HG02852 (cell line): Measurements from ENCODE around the gene NUP214.

Experiments
- ATAC-seq: cut with Tn5 transposase; IDR thresholded peaks from one replicate; pipeline ENCODE4 v1.9.1; 2021; ENCODE audit warnings: mild to moderate bottlenecking, moderate library complexity; ENCODE audit not compliant: unreplicated experiment

The NUP214 gene

GRCh38 chr9:131125288-131126058 lies at the start of gene NUP214:
NUP214 (plus strand) TSS chr9:131125586; CDS start chr9:131125705, 119 bp downstream.
- ATAC-seq, result peak; percentile 96

DNA sequence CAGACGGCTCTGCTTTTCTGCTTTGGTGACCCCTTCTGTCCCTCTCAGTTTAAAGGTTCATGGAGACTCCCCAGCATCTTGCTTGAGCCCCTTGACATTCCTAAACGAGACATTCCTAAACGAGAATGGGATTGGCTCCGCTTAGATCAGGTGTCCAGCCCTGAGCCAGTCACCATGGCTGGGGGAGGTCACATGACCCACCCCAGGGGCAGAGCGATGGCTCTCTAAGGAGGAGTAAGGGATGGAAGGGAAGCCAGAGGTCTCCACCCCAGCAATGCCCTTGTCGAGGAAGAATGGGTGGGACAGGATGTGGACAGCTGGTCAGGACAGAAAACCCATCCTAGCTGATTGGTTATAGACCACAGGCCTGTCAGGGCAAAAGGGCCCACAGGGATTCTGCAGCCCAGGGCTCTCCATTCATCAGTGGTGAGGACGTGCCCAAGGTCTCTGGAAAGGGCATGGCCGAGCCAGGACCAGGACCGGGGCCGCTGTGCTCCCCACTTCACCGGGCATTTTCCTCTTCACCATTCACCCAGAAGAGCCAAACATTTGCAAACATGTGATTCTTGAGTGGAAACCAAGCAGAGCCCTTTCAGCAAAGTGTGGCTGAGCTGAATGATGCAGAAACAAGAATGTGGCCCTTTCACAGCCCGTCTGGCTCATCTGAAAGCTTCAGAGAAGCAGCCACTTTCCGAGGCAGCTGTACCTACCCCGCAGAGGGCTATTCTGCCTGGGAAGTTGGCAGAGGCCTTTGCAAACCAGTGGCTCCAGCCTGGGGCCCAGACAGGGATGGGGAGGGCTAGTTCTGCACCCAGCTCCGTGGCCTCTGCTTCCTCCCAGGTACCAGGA lies 48.8 kb upstream of the NUP214 start:
- ATAC-seq, result no peak

DNA sequence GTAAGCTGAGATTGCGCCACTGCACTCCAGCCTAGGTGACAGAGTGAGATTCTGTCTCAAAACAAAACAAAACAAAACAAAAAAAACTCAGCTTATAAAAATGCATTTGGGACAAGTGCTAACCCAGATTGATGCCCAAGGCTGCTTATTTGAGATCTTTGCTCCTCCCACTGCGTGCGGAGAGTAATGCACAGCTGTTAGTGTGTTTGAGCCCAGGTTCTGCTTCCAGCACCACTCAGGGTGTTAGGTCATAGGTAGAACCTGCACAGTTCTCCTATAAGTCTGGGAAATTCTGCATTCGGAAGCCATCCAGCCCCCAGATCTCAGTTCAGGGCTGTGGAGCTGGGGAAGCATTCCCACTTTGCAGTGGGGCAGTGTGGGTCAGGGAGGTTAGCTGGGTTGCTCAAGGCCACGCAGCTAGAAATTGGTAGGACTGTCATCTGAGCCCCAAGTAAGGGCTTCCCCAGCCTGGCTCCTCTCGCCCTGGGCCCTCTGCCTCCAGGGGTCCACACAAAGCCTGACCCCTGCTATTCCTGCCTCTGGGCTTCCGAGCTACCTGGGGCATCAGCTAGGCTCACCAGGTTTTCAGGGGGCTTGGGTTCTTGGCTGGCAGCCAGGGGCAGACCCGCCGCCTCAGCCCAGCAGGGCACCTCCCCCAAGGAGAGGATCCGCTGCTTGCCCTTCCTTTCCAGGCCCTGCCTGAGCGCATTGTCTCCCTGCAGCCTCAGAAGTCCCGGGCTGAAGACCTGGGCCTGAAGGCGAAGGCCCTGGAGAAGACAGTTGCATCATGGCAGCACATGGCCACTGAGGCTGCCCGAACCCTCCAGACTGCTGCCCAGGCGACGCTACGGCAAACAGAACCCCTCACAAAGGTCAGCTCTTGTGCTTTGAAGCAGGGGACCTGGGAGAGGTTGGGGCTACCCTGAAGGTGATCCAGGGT lies 46.7 kb upstream of the NUP214 start:
- ATAC-seq, result no peak

- no peak for ATAC-seq
Observed at GRCh38 chr9:131080589-131080988, 44.8 kb upstream of the NUP214 start.

GRCh38 chr9:131081868-131082267 lies 43.5 kb upstream of the NUP214 start:
- ATAC-seq, result no peak

DNA sequence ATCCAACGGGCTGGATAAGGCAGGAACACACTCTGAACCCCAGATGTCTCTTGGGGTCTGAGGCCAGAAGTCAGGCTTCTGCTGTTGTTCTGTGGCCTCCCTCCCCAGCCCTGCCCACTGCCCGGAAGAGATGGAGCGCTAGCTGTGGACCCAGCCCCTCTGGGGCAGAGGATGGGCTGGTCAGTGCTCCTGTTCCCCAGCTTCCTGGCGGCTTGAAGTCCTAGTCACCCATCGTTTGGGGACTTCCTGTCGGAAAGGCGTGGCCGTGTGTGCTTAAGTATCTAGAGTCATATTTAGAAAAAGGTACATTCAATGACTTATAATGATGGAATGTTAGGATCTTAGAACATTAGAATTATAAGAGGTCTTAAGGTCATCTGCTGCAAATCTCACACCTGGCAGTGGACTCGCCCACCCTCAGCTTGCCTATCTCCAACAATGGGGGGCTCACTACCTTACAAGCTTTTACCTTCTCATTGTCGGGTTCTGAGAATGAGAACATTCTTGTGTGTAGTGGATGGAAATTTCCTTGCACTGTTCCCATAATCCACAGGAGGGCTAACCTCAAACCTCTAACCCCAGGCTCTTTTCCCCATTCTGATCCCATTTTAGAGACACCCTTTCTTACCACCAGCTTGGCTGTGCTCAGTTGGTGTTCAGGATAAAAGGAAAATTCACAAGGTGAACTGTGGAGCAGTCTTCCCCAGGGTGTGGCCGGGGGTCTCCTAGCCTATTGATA lies 42.4 kb upstream of the NUP214 start:
- no peak for ATAC-seq

GRCh38 chr9:131084661-131085369 lies 40.6 kb upstream of the NUP214 start:
- ATAC-seq, result no peak

DNA sequence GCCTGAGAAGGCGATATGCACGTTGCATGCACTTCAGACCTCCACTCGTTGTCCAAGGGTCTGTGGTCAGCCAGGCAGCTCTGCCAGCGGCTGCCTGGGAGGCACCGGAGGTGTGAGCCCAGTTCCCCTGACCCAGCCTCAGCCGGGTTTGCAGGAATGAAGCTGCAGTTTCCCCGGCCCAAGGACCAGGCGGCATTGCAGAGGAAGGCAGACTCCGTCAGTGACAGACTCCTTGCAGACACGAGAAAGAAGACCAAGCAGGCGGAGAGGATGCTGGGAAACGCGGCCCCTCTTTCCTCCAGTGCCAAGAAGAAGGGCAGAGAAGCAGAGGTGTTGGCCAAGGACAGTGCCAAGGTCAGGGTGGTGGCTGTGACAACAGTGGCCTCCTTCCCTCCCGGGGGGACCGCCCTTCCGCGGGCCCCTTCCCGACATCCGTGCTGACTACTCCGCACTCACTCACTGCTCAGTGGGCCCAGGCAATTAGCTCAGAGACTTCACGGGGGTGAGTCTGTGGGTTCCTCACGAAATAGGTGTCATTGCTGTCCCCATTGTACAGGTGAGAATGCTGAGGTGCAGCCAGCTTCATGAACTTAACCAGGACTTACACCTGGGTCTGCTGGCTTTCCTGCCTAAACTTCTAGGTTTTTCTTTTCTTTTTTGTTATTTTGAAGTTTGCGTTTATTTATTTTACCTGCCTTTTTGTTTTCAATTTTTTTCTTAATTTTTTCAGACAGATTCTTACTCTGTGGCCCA lies 39.8 kb upstream of the NUP214 start:
- ATAC-seq, result no peak

- no peak for ATAC-seq
Observed at GRCh38 chr9:131087354-131087893, 38.0 kb upstream of the NUP214 start.

- ATAC-seq, result no peak
Observed at GRCh38 chr9:131090025-131090787, 35.2 kb upstream of the NUP214 start.

DNA sequence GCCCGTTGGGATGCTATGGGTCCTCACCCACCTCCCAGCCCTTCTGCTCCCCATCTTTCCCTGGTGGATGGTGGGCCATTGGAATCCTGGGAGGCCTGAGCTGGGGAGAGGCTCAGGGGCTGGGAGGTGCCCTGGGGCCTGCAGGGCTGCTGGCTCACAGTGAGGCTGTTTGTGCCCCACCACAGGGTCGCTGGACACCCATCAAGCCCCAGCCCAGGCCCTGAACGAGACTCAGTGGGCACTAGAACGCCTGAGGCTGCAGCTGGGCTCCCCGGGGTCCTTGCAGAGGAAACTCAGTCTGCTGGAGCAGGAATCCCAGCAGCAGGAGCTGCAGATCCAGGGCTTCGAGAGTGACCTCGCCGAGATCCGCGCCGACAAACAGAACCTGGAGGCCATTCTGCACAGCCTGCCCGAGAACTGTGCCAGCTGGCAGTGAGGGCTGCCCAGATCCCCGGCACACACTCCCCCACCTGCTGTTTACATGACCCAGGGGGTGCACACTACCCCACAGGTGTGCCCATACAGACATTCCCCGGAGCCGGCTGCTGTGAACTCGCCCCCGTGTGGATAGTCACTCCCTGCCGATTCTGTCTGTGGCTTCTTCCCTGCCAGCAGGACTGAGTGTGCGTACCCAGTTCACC lies 33.9 kb upstream of the NUP214 start:
- no peak for ATAC-seq

DNA sequence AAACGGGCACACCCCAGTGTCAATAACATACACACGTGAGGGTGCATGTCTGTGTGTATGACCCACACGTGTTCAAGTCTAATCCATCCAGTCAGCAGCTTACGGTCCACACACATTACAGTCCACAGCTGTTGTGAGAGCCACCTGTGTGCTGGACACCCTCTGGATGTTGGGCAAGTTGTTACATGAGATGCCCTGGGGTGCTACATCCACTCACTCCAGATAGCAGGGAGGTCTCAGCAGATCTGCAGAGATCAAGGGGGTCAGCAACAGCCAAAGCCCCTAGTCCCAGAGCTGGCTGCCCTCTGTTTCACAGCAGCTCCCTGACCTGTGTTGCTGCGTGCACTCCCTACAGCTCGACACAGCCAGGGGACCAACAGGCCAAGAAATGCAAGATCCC lies 33.4 kb upstream of the NUP214 start:
- no peak for ATAC-seq

DNA sequence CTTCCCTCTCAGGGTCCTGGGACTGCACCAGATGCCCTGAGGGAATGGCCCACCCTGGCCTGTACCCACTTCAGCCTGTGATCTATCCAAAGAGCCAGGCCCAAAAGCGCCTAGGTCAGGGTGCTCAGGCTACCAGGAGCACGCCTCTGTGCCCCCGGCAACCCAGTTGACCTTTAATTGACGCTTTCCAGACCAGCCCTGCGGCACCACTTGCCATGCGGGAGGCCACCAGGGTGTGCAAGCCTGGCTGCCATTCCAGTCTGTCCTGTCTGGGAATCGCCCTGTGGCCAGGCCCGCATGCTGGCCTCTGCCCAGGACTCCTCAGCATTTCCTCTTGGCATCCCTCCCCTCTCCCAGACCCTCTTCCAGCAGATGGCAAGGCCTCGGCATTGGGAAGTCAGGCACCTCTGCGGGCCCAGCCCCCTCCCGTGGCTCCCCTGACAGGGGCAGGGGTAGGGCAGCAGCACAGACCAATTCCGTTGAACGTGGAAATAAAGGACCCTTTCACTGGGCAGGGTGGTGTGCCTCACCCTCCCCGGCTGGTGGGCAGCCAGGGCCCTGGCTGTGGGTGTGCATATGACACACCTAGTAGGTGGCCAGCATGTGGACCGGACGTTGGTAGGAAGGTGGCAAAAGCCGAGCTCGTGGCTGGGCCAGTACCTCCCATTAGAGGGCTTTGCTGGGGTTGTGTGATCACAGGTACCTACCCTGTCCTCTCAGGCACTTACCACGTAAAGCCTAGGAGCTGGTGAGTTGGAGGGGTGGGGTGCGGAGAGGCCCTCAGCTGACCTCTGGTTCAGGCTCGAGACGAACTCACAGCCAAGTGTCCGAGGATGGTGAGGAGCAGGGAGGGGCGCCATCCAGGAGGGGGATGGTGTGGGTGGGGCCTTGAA lies 32.6 kb upstream of the NUP214 start:
- no peak for ATAC-seq

DNA sequence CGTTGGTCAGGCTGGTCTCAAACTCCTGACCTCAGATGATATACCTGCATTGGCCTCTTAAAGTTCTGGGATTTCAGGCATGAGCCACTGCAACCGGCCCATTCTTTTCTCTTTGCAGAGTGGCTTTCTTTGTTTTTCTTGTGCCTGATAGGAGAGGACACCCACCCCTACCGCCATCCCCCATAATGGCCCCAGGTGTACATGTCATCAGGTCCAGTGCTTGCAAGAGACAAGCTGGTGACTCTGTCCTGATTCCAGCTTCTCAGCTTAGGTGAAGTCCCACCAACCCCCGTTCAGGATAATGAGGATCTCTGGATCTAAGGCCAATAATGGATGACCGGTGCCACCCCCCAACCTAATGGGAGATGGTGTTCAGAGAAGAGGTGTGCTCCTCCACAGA lies 31.4 kb upstream of the NUP214 start:
- no peak for ATAC-seq

- no peak for ATAC-seq
Observed at GRCh38 chr9:131094622-131095021, 30.8 kb upstream of the NUP214 start.

DNA sequence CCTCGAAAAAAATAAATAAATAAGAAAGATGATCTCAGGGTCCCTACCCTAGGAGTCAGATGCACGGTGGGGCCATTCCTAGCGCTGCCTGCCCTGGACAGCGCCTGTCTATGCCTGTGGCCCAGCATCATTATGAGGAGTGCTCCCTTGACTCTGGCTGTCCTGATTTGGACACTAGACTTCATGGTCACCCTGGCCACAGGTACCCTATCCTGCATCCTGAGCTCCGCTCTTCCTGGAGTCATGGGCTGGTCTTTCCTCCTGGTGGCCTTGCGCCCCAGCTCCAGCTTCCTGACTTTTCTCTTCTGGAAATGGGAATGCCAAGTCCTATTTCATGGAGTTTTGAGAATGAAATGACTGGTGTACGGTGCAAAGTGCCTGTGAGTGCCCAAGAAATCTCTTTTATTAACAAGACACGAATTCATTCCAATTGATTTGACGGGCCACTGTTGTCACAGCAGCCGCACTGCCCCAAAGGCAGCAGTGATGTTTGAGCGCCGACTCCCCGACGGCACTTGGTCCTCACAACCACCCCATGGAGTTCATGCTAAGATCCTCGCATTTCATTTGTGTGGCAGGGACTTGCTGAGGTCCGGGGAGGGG lies 29.6 kb upstream of the NUP214 start:
- ATAC-seq, result no peak
